PFSK-1 (cell line): ENCODE results near the gene GREB1.

Experiments
- FOXP2 ChIP-seq: optimal IDR thresholded peaks from 2 replicates; pipeline ENCODE3; 2011; ENCODE audit warnings: borderline replicate concordance, control low read depth, inconsistent platforms; ENCODE audit not compliant: insufficient read depth; ENCODE audit errors: extremely low read length, extremely low read depth
- POLR2AphosphoS5 ChIP-seq: IDR thresholded peaks from 2 replicates; pipeline ENCODE4 v1.6.1; 2012; ENCODE audit warnings: low read depth, mild to moderate bottlenecking, control low read depth, low read length, moderate library complexity
- REST ChIP-seq, 2 experiments: IDR thresholded peaks; 2 replicates each; pipeline versions ENCODE4 v1.6.1 to v1.8.0; 2011 to 2012; ENCODE audit warnings: low read depth in 2 of 2, low read length in 2 of 2, control low read depth in 1 of 2, inconsistent platforms in 1 of 2, mild to moderate bottlenecking in 1 of 2, moderate library complexity in 1 of 2; ENCODE audit not compliant: insufficient read depth in 1 of 2
- SIN3A ChIP-seq: IDR thresholded peaks from 2 replicates; pipeline ENCODE4 v1.6.1; 2012; ENCODE audit warnings: mild to moderate bottlenecking, low read length, moderate library complexity, borderline replicate concordance; ENCODE audit not compliant: insufficient read depth
- TAF1 ChIP-seq: IDR thresholded peaks from 2 replicates; pipeline ENCODE4 v1.6.1; 2012; ENCODE audit warnings: low read length, control low read depth, borderline replicate concordance; ENCODE audit not compliant: insufficient read depth

Gene GREB1

GRCh38 chr2:11509657-11510360 lies 24.0 kb upstream of the GREB1 start:
- no peak for TF ChIP-seq REST (IDR thresholded peaks at IDR 0.05; ENCODE audit: insufficient read depth in 1 of 2, low read depth in 2 of 2, low read length in 2 of 2)
- TF ChIP-seq POLR2AphosphoS5, result no peak
- TF ChIP-seq SIN3A, result no peak
- TF ChIP-seq TAF1, result no peak
- TF ChIP-seq FOXP2, result no peak

- TF ChIP-seq FOXP2, result no peak
- no peak for TF ChIP-seq POLR2AphosphoS5
- TF ChIP-seq REST (IDR thresholded peaks at IDR 0.05; ENCODE audit: insufficient read depth in 1 of 2, low read depth in 2 of 2, low read length in 2 of 2), result no peak
- TF ChIP-seq TAF1, result no peak
- no peak for TF ChIP-seq SIN3A
Observed at GRCh38 chr2:11512431-11512830, 21.4 kb upstream of the GREB1 start.

- no peak for TF ChIP-seq TAF1
- no peak for TF ChIP-seq POLR2AphosphoS5
- TF ChIP-seq REST (IDR thresholded peaks at IDR 0.05; ENCODE audit: insufficient read depth in 1 of 2, low read depth in 2 of 2, low read length in 2 of 2), result no peak
- no peak for TF ChIP-seq SIN3A
- TF ChIP-seq FOXP2, result no peak
Observed at GRCh38 chr2:11513319-11513718, 20.5 kb upstream of the GREB1 start.

- no peak for TF ChIP-seq TAF1
- no peak for TF ChIP-seq POLR2AphosphoS5
- TF ChIP-seq FOXP2, result no peak
- no peak for TF ChIP-seq REST (IDR thresholded peaks at IDR 0.05; ENCODE audit: insufficient read depth in 1 of 2, low read depth in 2 of 2, low read length in 2 of 2)
- TF ChIP-seq SIN3A, result no peak
Observed at GRCh38 chr2:11514081-11514730, 19.6 kb upstream of the GREB1 start.
